OCI-LY1 (cell line): ENCODE results near the gene MTHFD1L.

ENCODE experiments used
- H2AFZ ChIP-seq: fragments of 200-600 bp; sonication (generic), shearing (Covaris generic); 2 replicates; pipeline ENCODE4 v1.6.0; 2014; ENCODE audit warnings: antibody characterized with exemption, mild to moderate bottlenecking, low read length
- H3F3A ChIP-seq: fragments of 200-600 bp; sonication (generic), shearing (Covaris generic); 2 replicates; pipeline ENCODE4 v1.6.0; 2014; ENCODE audit warnings: mild to moderate bottlenecking, antibody characterized with exemption, low read length, moderate library complexity; ENCODE audit not compliant: insufficient read depth
- H3K27ac ChIP-seq: fragments of 200-600 bp; sonication (generic); 2 replicates; pipeline ENCODE4 v1.5.1; 2014; ENCODE audit warnings: low read length, mixed run types, mild to moderate bottlenecking, low read depth; ENCODE audit not compliant: poor library complexity, severe bottlenecking
- H3K27me3 ChIP-seq: fragments of 200-600 bp; sonication (generic); 2 replicates; pipeline ENCODE4 v1.6.0; 2014; ENCODE audit warnings: antibody characterized with exemption, mild to moderate bottlenecking, low read length, moderate library complexity; ENCODE audit not compliant: insufficient read depth
- H3K36me3 ChIP-seq: fragments of 200-600 bp; sonication (generic); 2 replicates; pipeline ENCODE4 v1.6.1; 2014; ENCODE audit warnings: mild to moderate bottlenecking, antibody characterized with exemption, low read length, moderate library complexity, mixed read lengths; ENCODE audit not compliant: insufficient read depth
- H3K4me1 ChIP-seq: fragments of 200-600 bp; sonication (generic); 2 replicates; pipeline ENCODE4 v1.5.1; 2014; ENCODE audit warnings: mild to moderate bottlenecking, low read length, moderate library complexity; ENCODE audit not compliant: insufficient read depth, severe bottlenecking
- H3K4me2 ChIP-seq: fragments of 200-600 bp; sonication (generic), shearing (Covaris generic); 2 replicates; pipeline ENCODE4 v1.6.1; 2014; ENCODE audit warnings: low read length
- H3K4me3 ChIP-seq: fragments of 200-600 bp; sonication (generic); 2 replicates; pipeline ENCODE4 v1.5.1; 2014; ENCODE audit warnings: low read length, low read depth, mild to moderate bottlenecking, mixed read lengths; ENCODE audit not compliant: poor library complexity, severe bottlenecking
- H3K79me2 ChIP-seq: fragments of 200-600 bp; shearing (Covaris generic); 2 replicates; pipeline ENCODE4 v1.6.1; 2016; ENCODE audit warnings: mixed run types, low read length, mixed read lengths; ENCODE audit not compliant: insufficient read depth
- H3K9ac ChIP-seq: fragments of 200-600 bp; sonication (generic), shearing (Covaris generic); 2 replicates; pipeline ENCODE4 v1.6.1; 2014; ENCODE audit warnings: mild to moderate bottlenecking, low read length, mixed read lengths
- H3K9me2 ChIP-seq: fragments of 200-600 bp; sonication (generic), shearing (Covaris generic); 2 replicates; pipeline ENCODE4 v1.6.1; 2014; ENCODE audit warnings: low read depth, mild to moderate bottlenecking, low read length, mixed read lengths
- H3K9me3 ChIP-seq: fragments of 200-600 bp; shearing (Covaris generic); 2 replicates; pipeline ENCODE4 v1.6.1; 2014; ENCODE audit warnings: low read length, mixed read lengths
- H4K20me1 ChIP-seq: fragments of 200-600 bp; sonication (generic), shearing (Covaris generic); 2 replicates; pipeline ENCODE4 v1.6.0; 2016; ENCODE audit warnings: mild to moderate bottlenecking, low read length; ENCODE audit not compliant: insufficient read depth
- EZH2 ChIP-seq: fragments of 200-600 bp; sonication (generic), shearing (Covaris generic); IDR thresholded peaks from 2 replicates; pipeline ENCODE4 v1.8.0; 2017; ENCODE audit warnings: borderline replicate concordance, mixed run types, mild to moderate bottlenecking, antibody characterized with exemption, low read length, moderate library complexity, mixed read lengths
- TF ChIP-seq, protein P1 (sequence below): fragments of 200-600 bp; sonication (generic), shearing (Covaris generic); IDR thresholded peaks from 2 replicates; pipeline ENCODE4 v1.5.1; 2017; ENCODE audit warnings: mild to moderate bottlenecking, antibody characterized with exemption, low read length, moderate library complexity, mixed read lengths

Gene MTHFD1L

DNA sequence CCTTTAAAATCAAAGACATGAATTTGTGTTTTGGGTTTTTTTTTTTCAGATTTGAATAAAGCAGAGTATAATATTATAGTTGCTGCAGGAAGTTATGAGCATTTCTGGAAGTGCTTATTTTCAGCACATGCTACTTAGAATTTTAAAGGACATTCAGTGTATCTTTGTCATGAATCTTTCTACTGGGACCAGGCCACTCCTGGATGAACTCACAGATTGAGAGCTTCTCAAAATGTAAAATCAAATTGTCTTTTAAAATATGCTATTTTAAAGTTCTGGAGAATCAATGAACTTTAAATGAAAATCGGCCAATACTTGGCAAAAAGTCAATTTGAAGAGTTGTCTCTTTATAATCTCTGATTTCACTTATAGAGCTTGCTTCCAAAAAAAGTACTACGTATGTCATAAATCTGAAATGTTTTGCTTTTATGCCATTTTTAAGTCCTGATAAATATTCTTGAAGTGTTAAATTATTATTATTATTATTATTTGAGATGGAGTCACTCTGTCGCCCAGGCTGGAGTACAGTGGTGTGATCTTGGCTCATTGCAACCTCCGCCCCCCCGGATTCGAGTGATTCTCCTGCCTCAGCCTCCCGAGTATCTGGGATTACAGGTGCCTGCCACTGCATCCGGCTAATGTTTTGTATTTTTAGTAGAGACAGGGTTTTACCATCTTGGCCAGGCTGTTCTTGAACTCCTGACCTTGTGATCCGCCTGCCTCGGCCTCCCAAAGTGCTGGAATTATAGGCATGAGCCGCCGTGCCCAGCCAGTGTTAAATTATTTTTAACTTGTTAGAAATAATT, 198.5 kb downstream of the MTHFD1L start:
- Histone ChIP-seq H3K4me2 (no peak overlapping the region), H3K9ac (no peak overlapping the region), H2AFZ (no peak overlapping the region), H3K36me3 (no peaks in the 10 kb centered on the region), H3K9me3 (no peaks in the 10 kb centered on the region), H3K27ac (no peak overlapping the region), H3F3A (no peaks in the 10 kb centered on the region), H3K79me2 (no peaks in the 10 kb centered on the region), H4K20me1 (no peaks in the 10 kb centered on the region), H3K4me3 (no peak overlapping the region), H3K4me1 (no peaks in the 10 kb centered on the region), H3K27me3 (no peaks in the 10 kb centered on the region), H3K9me2 (no peaks in the 10 kb centered on the region)
- TF ChIP-seq, protein P1, sequence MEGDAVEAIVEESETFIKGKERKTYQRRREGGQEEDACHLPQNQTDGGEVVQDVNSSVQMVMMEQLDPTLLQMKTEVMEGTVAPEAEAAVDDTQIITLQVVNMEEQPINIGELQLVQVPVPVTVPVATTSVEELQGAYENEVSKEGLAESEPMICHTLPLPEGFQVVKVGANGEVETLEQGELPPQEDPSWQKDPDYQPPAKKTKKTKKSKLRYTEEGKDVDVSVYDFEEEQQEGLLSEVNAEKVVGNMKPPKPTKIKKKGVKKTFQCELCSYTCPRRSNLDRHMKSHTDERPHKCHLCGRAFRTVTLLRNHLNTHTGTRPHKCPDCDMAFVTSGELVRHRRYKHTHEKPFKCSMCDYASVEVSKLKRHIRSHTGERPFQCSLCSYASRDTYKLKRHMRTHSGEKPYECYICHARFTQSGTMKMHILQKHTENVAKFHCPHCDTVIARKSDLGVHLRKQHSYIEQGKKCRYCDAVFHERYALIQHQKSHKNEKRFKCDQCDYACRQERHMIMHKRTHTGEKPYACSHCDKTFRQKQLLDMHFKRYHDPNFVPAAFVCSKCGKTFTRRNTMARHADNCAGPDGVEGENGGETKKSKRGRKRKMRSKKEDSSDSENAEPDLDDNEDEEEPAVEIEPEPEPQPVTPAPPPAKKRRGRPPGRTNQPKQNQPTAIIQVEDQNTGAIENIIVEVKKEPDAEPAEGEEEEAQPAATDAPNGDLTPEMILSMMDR, result no peak

DNA sequence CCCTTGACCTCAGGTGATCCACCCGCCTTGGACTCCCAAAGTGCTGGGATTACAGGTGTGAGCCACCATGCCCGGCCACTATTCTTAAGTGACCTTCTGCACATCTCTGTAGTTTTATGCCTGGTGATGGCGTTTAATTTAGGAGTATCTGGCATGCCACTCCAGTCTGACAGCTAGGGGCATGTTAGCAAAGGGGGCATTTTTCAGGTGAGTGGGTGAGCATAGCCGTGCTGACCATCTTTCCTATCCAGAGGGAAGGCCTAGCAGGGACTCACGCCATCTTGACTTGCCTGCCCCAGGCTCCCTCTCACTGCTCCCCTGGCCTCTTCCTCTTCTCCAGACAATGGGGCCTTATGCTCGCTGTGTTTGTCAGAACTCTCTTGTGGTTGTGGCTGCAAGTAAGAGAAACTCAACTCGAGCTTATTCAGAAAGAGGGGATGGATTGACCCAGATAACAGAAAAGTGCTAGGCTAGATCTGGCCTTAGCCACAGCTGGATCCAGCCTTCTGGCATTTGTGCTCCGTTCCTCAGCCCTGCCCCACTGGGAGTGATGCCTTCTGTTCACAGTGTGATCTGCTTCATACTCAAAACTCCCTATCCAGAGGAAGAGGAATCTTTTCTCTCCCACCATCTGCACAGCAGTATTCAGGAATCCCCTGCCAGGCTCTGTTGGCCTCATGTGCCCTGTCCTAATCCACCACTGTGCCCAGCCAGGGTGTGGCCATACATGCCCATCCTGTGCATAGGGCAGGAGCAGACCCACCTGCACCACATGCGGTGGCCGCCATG, 199.7 kb downstream of the MTHFD1L start:
- TF ChIP-seq, protein P1, result no peak
- TF ChIP-seq EZH2, result no peak
- H3K9me3 ChIP-seq, result no peaks in the 10 kb centered on the region
- no peak overlapping the region for H3K9ac ChIP-seq
- no peaks in the 10 kb centered on the region for H3K9me2 ChIP-seq
- H2AFZ ChIP-seq, result no peak overlapping the region
- no peaks in the 10 kb centered on the region for H3F3A ChIP-seq
- H3K4me2 ChIP-seq, result no peak overlapping the region
- H3K4me1 ChIP-seq, result no peaks in the 10 kb centered on the region
- H3K27me3 ChIP-seq, result no peaks in the 10 kb centered on the region
- no peaks in the 10 kb centered on the region for H3K79me2 ChIP-seq
- no peak overlapping the region for H3K4me3 ChIP-seq
- peaks cover 8% of the 10 kb centered on the region for H3K36me3 ChIP-seq
- H4K20me1 ChIP-seq, result no peaks in the 10 kb centered on the region
- no peak overlapping the region for H3K27ac ChIP-seq

DNA sequence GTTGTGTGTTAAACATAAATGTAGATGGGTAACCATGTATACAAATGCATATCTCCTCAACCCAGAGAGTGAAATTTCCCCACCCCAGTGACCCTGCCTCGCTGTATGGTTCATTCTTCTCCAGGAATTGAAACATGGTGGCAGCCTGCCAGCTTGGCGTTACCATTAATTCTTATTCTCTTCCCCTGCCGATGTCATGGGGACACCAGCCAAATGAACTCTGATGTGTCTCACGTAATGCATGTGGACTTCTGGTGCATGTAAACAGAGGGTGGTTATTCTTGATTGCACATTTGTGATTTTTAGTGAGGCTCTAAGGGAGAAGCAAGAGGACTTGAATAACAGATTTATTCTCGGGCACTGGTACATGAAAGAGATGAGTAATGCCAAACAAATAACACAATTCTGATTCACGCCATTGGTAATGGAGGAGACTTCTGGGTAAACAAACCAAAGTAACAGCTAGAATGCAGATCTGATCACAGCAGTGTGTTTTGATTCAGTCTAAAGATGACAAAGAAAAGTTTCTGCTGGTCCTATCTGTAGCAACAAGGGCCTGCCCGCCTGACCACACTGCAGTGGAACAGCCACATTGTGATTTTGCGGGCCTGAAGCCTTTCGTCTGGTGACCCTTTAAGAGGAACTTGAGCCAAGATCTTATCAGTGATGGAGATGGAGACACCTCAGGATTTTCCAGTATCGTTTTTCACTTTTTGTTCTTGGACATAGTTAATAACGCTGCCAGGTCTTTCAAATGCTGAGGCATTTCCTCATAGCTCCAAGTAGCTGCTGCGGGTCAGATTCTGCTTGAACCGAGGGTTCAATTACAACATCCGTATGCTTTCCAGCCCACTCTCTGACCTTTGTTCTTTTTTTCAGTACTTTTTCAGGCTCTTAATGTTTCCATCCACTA, 202.4 kb downstream of the MTHFD1L start:
- Histone ChIP-seq H2AFZ (no peak overlapping the region), H3K27me3 (no peaks in the 10 kb centered on the region), H3K27ac (no peak overlapping the region), H4K20me1 (no peaks in the 10 kb centered on the region), H3F3A (no peaks in the 10 kb centered on the region), H3K9me2 (no peaks in the 10 kb centered on the region), H3K9me3 (no peaks in the 10 kb centered on the region), H3K4me2 (no peak overlapping the region), H3K9ac (no peak overlapping the region), H3K4me1 (no peaks in the 10 kb centered on the region), H3K36me3 (peaks cover 8% of the 10 kb centered on the region), H3K4me3 (no peak overlapping the region), H3K79me2 (no peaks in the 10 kb centered on the region)
- no peak for TF ChIP-seq EZH2
- TF ChIP-seq, protein P1, result no peak
